Measurements from ENCODE around the gene IPO4. TPM values are rescaled to one million over a fixed set of nuclear protein-coding genes. Genes with fewer than 3 reads are reported as not detected.

IPO4 gene
- total and polyA plus RNA-seq, 2 of the 13 experiments (the other 11 are each of a cell fraction or from before 2014, with no cell fraction given) = 39.0 to 179 TPM

DNA sequence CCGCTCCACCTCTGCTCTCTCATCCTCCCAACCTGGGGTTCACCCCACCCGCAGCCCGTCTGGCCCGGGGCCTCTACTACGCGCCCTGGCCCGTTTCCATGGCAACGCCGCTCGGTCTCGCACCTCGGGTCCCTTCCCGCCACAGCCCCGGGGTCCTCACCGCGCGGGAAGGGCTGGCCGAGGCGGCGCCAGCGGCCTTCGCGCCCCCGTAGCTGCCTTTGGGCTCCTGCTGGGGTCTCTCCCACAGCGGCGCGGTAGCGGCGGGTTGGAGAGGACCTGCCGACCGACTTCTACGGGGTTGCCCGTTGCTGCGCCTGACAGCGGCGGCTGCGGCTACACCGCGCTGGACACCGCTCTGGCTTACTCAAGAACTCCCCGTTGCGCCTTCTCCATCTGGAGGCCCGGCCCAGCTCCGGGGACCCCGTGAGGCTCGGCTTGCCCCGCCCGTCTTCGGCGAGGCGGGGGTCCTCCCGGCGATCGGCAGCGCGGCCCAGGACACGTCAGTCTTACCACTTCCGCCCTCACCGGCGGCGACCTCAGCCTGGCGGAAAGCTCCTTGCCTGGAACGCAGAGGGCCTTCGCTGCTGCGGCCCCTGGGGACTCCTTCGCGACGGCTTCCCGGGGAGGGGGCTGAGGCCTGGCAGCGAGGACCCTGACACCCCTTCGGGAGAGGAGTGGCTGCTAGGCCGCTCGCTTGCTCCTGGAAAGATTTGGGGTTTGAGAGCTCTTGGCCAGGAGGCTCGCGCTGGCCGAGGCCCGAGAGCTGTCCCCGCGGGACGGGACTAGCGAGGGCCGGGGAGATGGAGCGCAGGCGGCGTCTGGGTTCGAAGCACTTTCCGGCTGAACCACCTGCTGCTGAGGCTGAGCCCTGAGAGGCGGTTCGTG is 6.8 kb upstream of the IPO4 start, which contains the start of gene TM9SF1 (continued):
- no peak for TF ChIP-seq SRSF9 (IDR thresholded peaks at IDR 0.05; ENCODE audit: borderline replicate concordance, insufficient read depth, low read depth, low read length, poor library complexity, severe bottlenecking)
- peak; percentile 99 for TF ChIP-seq ZNF337 (CRISPR knock-in tag; IDR thresholded peaks at IDR 0.05; ENCODE audit: borderline replicate concordance, low read depth)
- peak; percentile 95; the same call in 1 of the 2 replicates for TF ChIP-seq TSC22D2 (CRISPR knock-in tag; IDR thresholded peaks at IDR 0.05; ENCODE audit: borderline replicate concordance)
- TF ChIP-seq NFIB (CRISPR knock-in tag; IDR thresholded peaks at IDR 0.05; ENCODE audit: borderline replicate concordance) = peak; percentile 92; the same call in 1 of the 2 replicates
- TF ChIP-seq MZF1 (CRISPR knock-in tag; IDR thresholded peaks at IDR 0.05; ENCODE audit: borderline replicate concordance) = peak; percentile 92; the same call in 1 of the 2 replicates
- peak; percentile 100 for TF ChIP-seq ZNF136 (CRISPR knock-in tag; IDR thresholded peaks at IDR 0.05; ENCODE audit: low read depth)
- TF ChIP-seq, protein P1, sequence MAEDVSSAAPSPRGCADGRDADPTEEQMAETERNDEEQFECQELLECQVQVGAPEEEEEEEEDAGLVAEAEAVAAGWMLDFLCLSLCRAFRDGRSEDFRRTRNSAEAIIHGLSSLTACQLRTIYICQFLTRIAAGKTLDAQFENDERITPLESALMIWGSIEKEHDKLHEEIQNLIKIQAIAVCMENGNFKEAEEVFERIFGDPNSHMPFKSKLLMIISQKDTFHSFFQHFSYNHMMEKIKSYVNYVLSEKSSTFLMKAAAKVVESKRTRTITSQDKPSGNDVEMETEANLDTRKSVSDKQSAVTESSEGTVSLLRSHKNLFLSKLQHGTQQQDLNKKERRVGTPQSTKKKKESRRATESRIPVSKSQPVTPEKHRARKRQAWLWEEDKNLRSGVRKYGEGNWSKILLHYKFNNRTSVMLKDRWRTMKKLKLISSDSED (CRISPR knock-in tag; IDR thresholded peaks at IDR 0.05) = peak; percentile 85; the same call in 1 of the 2 replicates
- no peak; the same call in 1 of the 2 replicates for TF ChIP-seq NCOR1 (IDR thresholded peaks at IDR 0.05; ENCODE audit: borderline replicate concordance, low read length)
- peak; percentile 79; the same call in 1 of the 2 replicates for TF ChIP-seq RXRB (CRISPR knock-in tag; IDR thresholded peaks at IDR 0.05; ENCODE audit: borderline replicate concordance)
- no peak for TF ChIP-seq CBX2 (IDR thresholded peaks at IDR 0.05; ENCODE audit: low read depth, low read length)
- 0 out of 2 replicates have a peak, but pooled peaks have one; percentile 93 for TF ChIP-seq CBX2 (CRISPR knock-in tag; IDR thresholded peaks at IDR 0.05; ENCODE audit: low read depth)
- peak; percentile 98 for TF ChIP-seq XRCC5 (optimal IDR thresholded peaks at IDR 0.05; ENCODE audit: low read length)
- TF ChIP-seq, protein P2, sequence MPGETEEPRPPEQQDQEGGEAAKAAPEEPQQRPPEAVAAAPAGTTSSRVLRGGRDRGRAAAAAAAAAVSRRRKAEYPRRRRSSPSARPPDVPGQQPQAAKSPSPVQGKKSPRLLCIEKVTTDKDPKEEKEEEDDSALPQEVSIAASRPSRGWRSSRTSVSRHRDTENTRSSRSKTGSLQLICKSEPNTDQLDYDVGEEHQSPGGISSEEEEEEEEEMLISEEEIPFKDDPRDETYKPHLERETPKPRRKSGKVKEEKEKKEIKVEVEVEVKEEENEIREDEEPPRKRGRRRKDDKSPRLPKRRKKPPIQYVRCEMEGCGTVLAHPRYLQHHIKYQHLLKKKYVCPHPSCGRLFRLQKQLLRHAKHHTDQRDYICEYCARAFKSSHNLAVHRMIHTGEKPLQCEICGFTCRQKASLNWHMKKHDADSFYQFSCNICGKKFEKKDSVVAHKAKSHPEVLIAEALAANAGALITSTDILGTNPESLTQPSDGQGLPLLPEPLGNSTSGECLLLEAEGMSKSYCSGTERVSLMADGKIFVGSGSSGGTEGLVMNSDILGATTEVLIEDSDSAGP (CRISPR knock-in tag; IDR thresholded peaks at IDR 0.05; ENCODE audit: borderline replicate concordance) = no peak
- 0 out of 2 replicates have a peak, but pooled peaks have one; percentile 12 for TF ChIP-seq LCORL (IDR thresholded peaks at IDR 0.05)
- peak; percentile 96; the same call in 1 of the 2 replicates for TF ChIP-seq LCORL (CRISPR knock-in tag; IDR thresholded peaks at IDR 0.05)
- TF ChIP-seq ZNF746 (CRISPR knock-in tag; IDR thresholded peaks at IDR 0.05) = no peak
- TF ChIP-seq ZNF256 (CRISPR knock-in tag; conservative IDR thresholded peaks at IDR 0.05) = peak; percentile 94; the same call in 1 of the 2 replicates
- TF ChIP-seq MIER2 (CRISPR knock-in tag; IDR thresholded peaks at IDR 0.05) = peak; percentile 34
- TF ChIP-seq BORCS8-MEF2B (CRISPR knock-in tag; IDR thresholded peaks at IDR 0.05) = peak; percentile 98
- peak; percentile 99 for TF ChIP-seq ASH2L (IDR thresholded peaks at IDR 0.05; ENCODE audit: insufficient read length, low read depth, low read length)
- no peak for TF ChIP-seq PHF21A (CRISPR knock-in tag; IDR thresholded peaks at IDR 0.05)
- peak; percentile 67; the same call in 1 of the 2 replicates for TF ChIP-seq TRIM24 (CRISPR knock-in tag; IDR thresholded peaks at IDR 0.05)
- peak; percentile 99 for TF ChIP-seq ZNF33B (CRISPR knock-in tag; IDR thresholded peaks at IDR 0.05)
- TF ChIP-seq PHF20 (CRISPR knock-in tag; IDR thresholded peaks at IDR 0.05) = no peak
- TF ChIP-seq, protein P3, sequence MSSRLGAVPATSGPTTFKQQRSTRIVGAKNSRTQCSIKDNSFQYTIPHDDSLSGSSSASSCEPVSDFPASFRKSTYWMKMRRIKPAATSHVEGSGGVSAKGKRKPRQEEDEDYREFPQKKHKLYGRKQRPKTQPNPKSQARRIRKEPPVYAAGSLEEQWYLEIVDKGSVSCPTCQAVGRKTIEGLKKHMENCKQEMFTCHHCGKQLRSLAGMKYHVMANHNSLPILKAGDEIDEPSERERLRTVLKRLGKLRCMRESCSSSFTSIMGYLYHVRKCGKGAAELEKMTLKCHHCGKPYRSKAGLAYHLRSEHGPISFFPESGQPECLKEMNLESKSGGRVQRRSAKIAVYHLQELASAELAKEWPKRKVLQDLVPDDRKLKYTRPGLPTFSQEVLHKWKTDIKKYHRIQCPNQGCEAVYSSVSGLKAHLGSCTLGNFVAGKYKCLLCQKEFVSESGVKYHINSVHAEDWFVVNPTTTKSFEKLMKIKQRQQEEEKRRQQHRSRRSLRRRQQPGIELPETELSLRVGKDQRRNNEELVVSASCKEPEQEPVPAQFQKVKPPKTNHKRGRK (CRISPR knock-in tag; IDR thresholded peaks at IDR 0.05) = peak; percentile 87
- peak; percentile 92; the same call in 1 of the 2 replicates for TF ChIP-seq RELA (CRISPR knock-in tag; IDR thresholded peaks at IDR 0.05)

All from HepG2 (cell line).